HEK293 (cell line): ENCODE results near the gene EVA1B.

Source experiments
- ZFP3 ChIP-seq: fragments of 450-650 bp; formaldehyde crosslinking; IDR thresholded peaks from 2 replicates; pipeline ENCODE4 v1.5.1; 2016; ENCODE audit warnings: low read depth, missing biosample characterization, missing genetic modification characterization
- ZNF132 ChIP-seq: fragments of 450-650 bp; formaldehyde crosslinking; IDR thresholded peaks from 2 replicates; pipeline ENCODE4 v1.5.1; 2017; ENCODE audit warnings: missing biosample characterization, missing genetic modification characterization, borderline replicate concordance
- ZNF416 ChIP-seq: fragments of 450-650 bp; formaldehyde crosslinking; IDR thresholded peaks from 2 replicates; pipeline ENCODE4 v1.5.1; 2016; ENCODE audit warnings: missing biosample characterization, missing genetic modification characterization
- TF ChIP-seq, protein P1 (sequence below): fragments of 450-650 bp; formaldehyde crosslinking; IDR thresholded peaks from 2 replicates; pipeline ENCODE4 v1.5.1; 2016; ENCODE audit warnings: missing biosample characterization, missing genetic modification characterization

DNA sequence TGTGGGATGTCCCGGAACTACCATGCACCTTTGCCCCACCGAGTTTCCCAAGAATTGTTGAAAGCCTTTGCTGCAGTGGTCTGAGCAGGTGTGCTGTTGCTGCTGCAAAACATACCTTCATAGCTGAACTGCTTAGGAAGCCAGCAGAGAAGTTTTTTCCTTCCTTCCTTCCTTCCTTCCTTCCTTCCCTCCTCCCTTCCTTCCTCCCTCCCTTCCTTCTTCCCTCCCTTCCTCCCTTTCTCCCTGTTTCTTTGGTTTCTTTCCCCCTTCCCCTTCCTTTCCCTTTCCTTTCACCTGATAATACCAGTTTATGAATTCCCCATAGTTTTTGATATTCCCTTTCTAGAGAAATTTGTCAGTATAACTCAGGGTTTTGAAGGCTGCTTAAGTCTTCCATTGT lies 28.1 kb downstream of the EVA1B start:
- TF ChIP-seq ZFP3 (tag by site-specific recombination) (no peak), ZNF416 (tag by site-specific recombination) (no peak), ZNF132 (tag by site-specific recombination) (no peak)
- TF ChIP-seq, protein P1, sequence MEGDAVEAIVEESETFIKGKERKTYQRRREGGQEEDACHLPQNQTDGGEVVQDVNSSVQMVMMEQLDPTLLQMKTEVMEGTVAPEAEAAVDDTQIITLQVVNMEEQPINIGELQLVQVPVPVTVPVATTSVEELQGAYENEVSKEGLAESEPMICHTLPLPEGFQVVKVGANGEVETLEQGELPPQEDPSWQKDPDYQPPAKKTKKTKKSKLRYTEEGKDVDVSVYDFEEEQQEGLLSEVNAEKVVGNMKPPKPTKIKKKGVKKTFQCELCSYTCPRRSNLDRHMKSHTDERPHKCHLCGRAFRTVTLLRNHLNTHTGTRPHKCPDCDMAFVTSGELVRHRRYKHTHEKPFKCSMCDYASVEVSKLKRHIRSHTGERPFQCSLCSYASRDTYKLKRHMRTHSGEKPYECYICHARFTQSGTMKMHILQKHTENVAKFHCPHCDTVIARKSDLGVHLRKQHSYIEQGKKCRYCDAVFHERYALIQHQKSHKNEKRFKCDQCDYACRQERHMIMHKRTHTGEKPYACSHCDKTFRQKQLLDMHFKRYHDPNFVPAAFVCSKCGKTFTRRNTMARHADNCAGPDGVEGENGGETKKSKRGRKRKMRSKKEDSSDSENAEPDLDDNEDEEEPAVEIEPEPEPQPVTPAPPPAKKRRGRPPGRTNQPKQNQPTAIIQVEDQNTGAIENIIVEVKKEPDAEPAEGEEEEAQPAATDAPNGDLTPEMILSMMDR (tag by site-specific recombination) = no peak
